ENCODE data around the gene BCAS3.

GRCh38 chr17:61317779-61318178, 640.1 kb downstream of the BCAS3 start:
- no peak for TF ChIP-seq CTCF (IDR thresholded peaks at IDR 0.05)
- TF ChIP-seq POLR2A (IDR thresholded peaks at IDR 0.05): no peak
